CD14-positive monocyte (primary cell): ENCODE data around the gene HOXD4. TPM values are rescaled to one million over a fixed set of nuclear protein-coding genes. Genes with fewer than 3 reads are reported as not detected.
A peak's percentile ranks its signal among the peaks of the same experiment; 100 is the strongest.

Experiments used
- DNase-seq, 3 donors: peaks; one replicate each; pipeline ENCODE4 v3.0.0-alpha.2; 2011 to 2022
- H2AFZ ChIP-seq: 2 replicates; pipeline ENCODE4 v1.6.0; 2012; ENCODE audit warnings: mild to moderate bottlenecking, low read depth, low read length, inconsistent platforms; ENCODE audit not compliant: insufficient read depth, poor library complexity, severe bottlenecking
- H3K27ac ChIP-seq, 2 donors: 1 replicate in 1 of 2; 2 replicates in 1 of 2; pipeline ENCODE4 v1.5.1; 2012 to 2013; ENCODE audit warnings: low read length in 2 of 2, control low read depth in 1 of 2, inconsistent platforms in 1 of 2, low read depth in 1 of 2, mild to moderate bottlenecking in 1 of 2
- H3K27me3 ChIP-seq, 2 donors: one replicate each; pipeline versions ENCODE4 v1.6.0 to v1.6.1; 2011 to 2013; ENCODE audit warnings: low read length in 2 of 2; ENCODE audit not compliant: control insufficient read depth in 2 of 2, insufficient read depth in 2 of 2
- H3K36me3 ChIP-seq, 2 donors: replicated peaks in 1 of 2; 1 replicate in 1 of 2; 2 replicates in 1 of 2; pipeline versions ENCODE4 v1.5.1 to v1.6.1; 2012 to 2013; ENCODE audit warnings: low read length in 2 of 2, control low read depth in 1 of 2, inconsistent platforms in 1 of 2, mild to moderate bottlenecking in 1 of 2; ENCODE audit not compliant: insufficient read depth in 2 of 2, control insufficient read depth in 1 of 2
- H3K4me1 ChIP-seq, 2 donors: 1 replicate in 1 of 2; 2 replicates in 1 of 2; pipeline versions ENCODE4 v1.5.1 to v1.6.1; 2012 to 2013; ENCODE audit warnings: low read length in 2 of 2, control low read depth in 1 of 2, inconsistent platforms in 1 of 2, mild to moderate bottlenecking in 1 of 2, moderate library complexity in 1 of 2; ENCODE audit not compliant: insufficient read depth in 2 of 2, control insufficient read depth in 1 of 2
- H3K4me2 ChIP-seq: replicated peaks from 2 replicates; pipeline ENCODE3; 2012; ENCODE audit warnings: low read length, moderate library complexity, mild to moderate bottlenecking; ENCODE audit not compliant: poor library complexity, severe bottlenecking; ENCODE audit errors: extremely low read depth
- H3K4me3 ChIP-seq, 3 experiments: fragments of 200-600 bp in 1 of 3; sonication (generic) in 1 of 3; replicated peaks in 1 of 3; 1 replicate in 2 of 3; 2 replicates in 1 of 3; pipeline ENCODE4 v1.5.1; 2011 to 2013; ENCODE audit warnings: low read length in 3 of 3, mild to moderate bottlenecking in 3 of 3, control low read depth in 2 of 3, low read depth in 2 of 3, inconsistent platforms in 1 of 3, moderate library complexity in 1 of 3
- H3K79me2 ChIP-seq: 2 replicates; pipeline ENCODE4 v1.6.0; 2012; ENCODE audit warnings: mild to moderate bottlenecking, control low read depth, inconsistent platforms, low read length, moderate library complexity; ENCODE audit not compliant: insufficient read depth
- H3K9ac ChIP-seq: 2 replicates; pipeline ENCODE4 v1.6.0; 2017; ENCODE audit warnings: low read length, mild to moderate bottlenecking; ENCODE audit not compliant: insufficient read depth, poor library complexity, severe bottlenecking
- H3K9me3 ChIP-seq, 2 donors: replicated peaks in 1 of 2; 1 replicate in 1 of 2; 2 replicates in 1 of 2; pipeline versions ENCODE4 v1.5.1 to v1.6.1; 2012 to 2013; ENCODE audit warnings: low read length in 2 of 2, control low read depth in 1 of 2; ENCODE audit not compliant: control insufficient read depth in 1 of 2, insufficient read depth in 1 of 2
- H4K20me1 ChIP-seq: 2 replicates; pipeline ENCODE4 v1.6.0; 2012; ENCODE audit warnings: mild to moderate bottlenecking, low read length, control low read depth, moderate library complexity; ENCODE audit not compliant: insufficient read depth
- H3K27ac Mint-ChIP-seq, 7 donors: one replicate each; pipeline ENCODE4 v1.8.0; 2020; ENCODE audit warnings: mild to moderate bottlenecking in 7 of 7, mixed read lengths in 7 of 7, moderate library complexity in 6 of 7, inconsistent platforms in 2 of 7
- H3K27me3 Mint-ChIP-seq, 3 donors: one replicate each; pipeline ENCODE4 v1.8.0; 2021 to 2022; ENCODE audit warnings: low read depth in 3 of 3, mild to moderate bottlenecking in 3 of 3, mixed read lengths in 3 of 3, moderate library complexity in 3 of 3, inconsistent platforms in 1 of 3
- H3K36me3 Mint-ChIP-seq, 2 donors: one replicate each; pipeline ENCODE4 v1.8.0; 2020; ENCODE audit warnings: mixed read lengths in 2 of 2, inconsistent platforms in 1 of 2, mild to moderate bottlenecking in 1 of 2
- H3K4me1 Mint-ChIP-seq: one replicate; pipeline ENCODE4 v1.8.0; 2020; ENCODE audit warnings: mild to moderate bottlenecking, mixed read lengths
- H3K4me3 Mint-ChIP-seq, 2 donors: one replicate each; pipeline ENCODE4 v1.8.0; 2020; ENCODE audit warnings: mild to moderate bottlenecking in 2 of 2, mixed read lengths in 2 of 2, moderate library complexity in 1 of 2
- H3K9me3 Mint-ChIP-seq, 7 donors: one replicate each; pipeline ENCODE4 v1.8.0; 2020 to 2022; ENCODE audit warnings: mixed read lengths in 7 of 7, mild to moderate bottlenecking in 6 of 7, moderate library complexity in 6 of 7, inconsistent platforms in 2 of 7
- WGBS: methylation state at CpG from one replicate; pipeline ENCODE4 v1.1.5; 2013; ENCODE audit warnings: missing lambda C conversion rate; ENCODE audit not compliant: insufficient coverage; 5-methylcytosine and 5-hydroxymethylcytosine counted together
- intact Hi-C, 2 donors: fragments of 100-400 bp; cut with micrococcal nuclease; formaldehyde crosslinking; loops; one replicate each; pipeline versions ENCODE4 v1.15.0 to v1.15.1; 2023
- polyA plus RNA-seq, 3 donors: library from polyadenylated mRNA; depleted of rRNA in 1 of 3; unstranded in 2 of 3; stranded (reverse) in 1 of 3; fragments of 300-500 nt in 2 of 3; fragments of >200 nt in 1 of 3; fragmentation: Illumina TruSeq in 2 of 3; gene quantifications; 1 replicate in 2 of 3; 2 replicates in 1 of 3; pipeline ENCODE4 v1.2.3, GENCODE V29; 2012 to 2021
- TF ChIP-seq, protein P1 (sequence below): fragments of 200-600 bp; IDR thresholded peaks from one replicate; pipeline ENCODE4 v1.8.0; 2022; ENCODE audit warnings: antibody characterized with exemption, mild to moderate bottlenecking

The HOXD4 gene
- polyA plus RNA-seq, 3 donors, result not detected

GRCh38 chr2:176128172-176128981 is 23.0 kb upstream of the HOXD4 start:
- peaks cover 33% of the 10 kb centered on the region for H3K4me1 Mint-ChIP-seq
- intact Hi-C loops, result loop anchor here (5.0 kb wide), 2 partner anchors 524 to 1019 kb away; no protein-coding TSS in a partner anchor
- peak overlapping the region in 1 of 2 donors; percentile 61 for H3K4me3 Mint-ChIP-seq
- peaks cover 0 to 20% of the 10 kb centered on the region in 2 donors for H3K36me3 Mint-ChIP-seq
- Histone ChIP-seq H4K20me1 (no peaks in the 10 kb centered on the region), H3K4me2 (no peak overlapping the region), H3K9me3 (peaks cover 0 to 56% of the 10 kb centered on the region in 2 donors), H3K4me1 (peaks cover 10 to 28% of the 10 kb centered on the region in 2 donors), H3K36me3 (no peaks in the 10 kb centered on the region), H3K27me3 (peaks cover 92 to 94% of the 10 kb centered on the region in 2 donors), H2AFZ (no peak overlapping the region), H3K9ac (no peak overlapping the region), H3K79me2 (no peaks in the 10 kb centered on the region), H3K27ac (no peak overlapping the region), H3K4me3 (peak overlapping the region in 1 of 3 experiments; percentile 50)
- DNase-seq, result no peak
- H3K9me3 Mint-ChIP-seq, result peaks cover 0 to 38% (median 17%) of the 10 kb centered on the region in 7 donors
- H3K27me3 Mint-ChIP-seq, result peaks cover 93 to 98% (median 93%) of the 10 kb centered on the region in 3 donors
- no peak overlapping the region for H3K27ac Mint-ChIP-seq
- 9% methylated on average over 21 of the region's 49 CpGs for WGBS
- TF ChIP-seq, protein P1, sequence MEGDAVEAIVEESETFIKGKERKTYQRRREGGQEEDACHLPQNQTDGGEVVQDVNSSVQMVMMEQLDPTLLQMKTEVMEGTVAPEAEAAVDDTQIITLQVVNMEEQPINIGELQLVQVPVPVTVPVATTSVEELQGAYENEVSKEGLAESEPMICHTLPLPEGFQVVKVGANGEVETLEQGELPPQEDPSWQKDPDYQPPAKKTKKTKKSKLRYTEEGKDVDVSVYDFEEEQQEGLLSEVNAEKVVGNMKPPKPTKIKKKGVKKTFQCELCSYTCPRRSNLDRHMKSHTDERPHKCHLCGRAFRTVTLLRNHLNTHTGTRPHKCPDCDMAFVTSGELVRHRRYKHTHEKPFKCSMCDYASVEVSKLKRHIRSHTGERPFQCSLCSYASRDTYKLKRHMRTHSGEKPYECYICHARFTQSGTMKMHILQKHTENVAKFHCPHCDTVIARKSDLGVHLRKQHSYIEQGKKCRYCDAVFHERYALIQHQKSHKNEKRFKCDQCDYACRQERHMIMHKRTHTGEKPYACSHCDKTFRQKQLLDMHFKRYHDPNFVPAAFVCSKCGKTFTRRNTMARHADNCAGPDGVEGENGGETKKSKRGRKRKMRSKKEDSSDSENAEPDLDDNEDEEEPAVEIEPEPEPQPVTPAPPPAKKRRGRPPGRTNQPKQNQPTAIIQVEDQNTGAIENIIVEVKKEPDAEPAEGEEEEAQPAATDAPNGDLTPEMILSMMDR, result no peak

DNA sequence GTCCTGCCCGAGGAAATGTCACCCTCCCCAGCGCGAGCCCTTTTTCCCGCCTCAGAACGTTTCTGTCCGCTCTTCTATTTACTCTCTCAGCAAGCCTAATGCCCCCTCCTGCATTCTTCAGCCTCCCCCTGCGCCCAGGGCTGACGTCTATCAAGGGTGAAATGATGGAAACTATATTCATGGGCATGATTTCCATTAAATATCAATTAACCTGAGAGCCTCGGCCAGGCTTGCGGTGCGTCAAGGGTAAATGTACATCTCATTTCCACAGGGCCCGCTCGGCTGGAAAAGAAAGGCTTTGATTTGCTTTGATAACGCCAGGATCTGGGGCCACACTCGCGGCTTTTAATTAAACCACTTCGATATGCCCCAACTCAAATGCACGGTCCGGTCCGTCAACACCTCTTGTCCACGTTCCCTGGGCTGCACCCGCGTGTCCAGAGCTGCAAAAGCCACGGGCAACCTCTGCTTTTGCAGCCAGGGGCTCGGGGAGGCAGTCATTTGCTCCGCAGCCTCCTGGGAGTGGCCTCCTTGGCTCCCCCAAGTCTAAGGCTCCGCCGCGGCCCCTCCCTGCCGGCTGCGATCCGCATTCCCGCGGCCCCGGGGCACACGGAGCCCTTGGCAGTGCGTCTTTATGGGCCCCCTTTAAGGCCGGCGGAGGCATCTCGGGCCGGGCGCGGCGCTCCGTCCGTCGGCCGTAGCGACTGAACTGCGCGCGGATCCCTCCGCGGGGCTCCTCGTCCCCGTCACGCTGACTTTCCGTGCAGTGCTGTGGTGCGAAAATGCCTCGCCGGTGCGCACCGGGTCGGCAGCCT is 22.2 kb upstream of the HOXD4 start, which contains the start of gene HOXD8:
TSS of gene HOXD8 (plus strand) at position 724 of the 815 bp plus-strand sequence. CDS start 662 bp downstream, outside the sequence.
- H3K4me3 ChIP-seq, result peak within 1 kb of the TSS in 1 of 3 experiments; percentile 56

More for the DNA sequence above, 22.2 kb upstream of the HOXD4 start, which contains the start of gene HOXD8:
- H3K4me1 Mint-ChIP-seq, result peaks cover 30% of the 10 kb centered on the region
- TF ChIP-seq, protein P1, result no peak
- peak within 1 kb of the TSS in 1 of 7 donors; percentile 46 for H3K27ac Mint-ChIP-seq
- H3K4me2 ChIP-seq, result peak within 1 kb of the TSS; percentile 68
- H2AFZ ChIP-seq, result peak within 1 kb of the TSS; percentile 40
- peaks cover 93 to 98% (median 93%) of the 10 kb centered on the region in 3 donors for H3K27me3 Mint-ChIP-seq
- H3K9ac ChIP-seq, result no peak within 1 kb of the TSS
- H3K4me1 ChIP-seq, result peaks cover 10 to 28% of the 10 kb centered on the region in 2 donors
- no peaks in the 10 kb centered on the region for H3K36me3 ChIP-seq
- no peaks in the 10 kb centered on the region for H3K79me2 ChIP-seq
- peaks cover 0 to 54% of the 10 kb centered on the region in 2 donors for H3K9me3 ChIP-seq
- peak within 1 kb of the TSS; percentile 63 to 84 for H3K4me3 Mint-ChIP-seq
- H3K9me3 Mint-ChIP-seq, result peaks cover 0 to 32% (median 17%) of the 10 kb centered on the region in 7 donors
- peaks cover 92 to 94% of the 10 kb centered on the region in 2 donors for H3K27me3 ChIP-seq
- H4K20me1 ChIP-seq, result no peaks in the 10 kb centered on the region
- intact Hi-C loops, result loop anchor here (5.0 kb wide), 2 partner anchors 523 to 1018 kb away; no protein-coding TSS in a partner anchor
- peaks cover 0 to 20% of the 10 kb centered on the region in 2 donors for H3K36me3 Mint-ChIP-seq
- H3K27ac ChIP-seq, result no peak within 1 kb of the TSS
- 2% methylated on average over 44 of the region's 64 CpGs for WGBS
- peak in 1 of 3 donors; percentile 27 for DNase-seq
